MCF 10A (cell line): Measurements from ENCODE around the gene CALML3. TPM values are rescaled to one million over a fixed set of nuclear protein-coding genes. Genes with fewer than 3 reads are reported as not detected.

Experiments
- BruUV-seq: library from RNA; stranded (reverse); fragments of 400-500 nt; replicated peaks from 2 replicates; lab custom pipeline; 2021; lab: Mats Ljungman, UMichigan
- CTCF ChIA-PET: fragments of 300-600 bp; sonication (Branson Sonifier 250); formaldehyde crosslinking; extraction: SDS; loops from one replicate; lab custom pipeline; 2021; ENCODE audit warnings: antibody characterized with exemption, inconsistent platforms; lab: Yijun Ruan, JAX
- POLR2A ChIA-PET: fragments of 300-600, 350-650 bp; sonication (Branson Sonifier 250); formaldehyde crosslinking; extraction: SDS; loops from one replicate; lab custom pipeline; 2020; ENCODE audit warnings: antibody characterized with exemption, inconsistent platforms; lab: Yijun Ruan, JAX
- DNase-seq: peaks from one replicate; pipeline ENCODE4 v3.0.0-alpha.2; 2018; ENCODE audit not compliant: unreplicated experiment
- H3K27ac Mint-ChIP-seq: one replicate; pipeline ENCODE4 v1.8.0; 2022; ENCODE audit warnings: mild to moderate bottlenecking, low read depth, mixed read lengths; ENCODE audit not compliant: unreplicated experiment
- H3K27me3 Mint-ChIP-seq: one replicate; pipeline ENCODE4 v1.8.0; 2022; ENCODE audit warnings: mixed read lengths; ENCODE audit not compliant: insufficient read depth, unreplicated experiment
- H3K36me3 Mint-ChIP-seq: one replicate; pipeline ENCODE4 v1.8.0; 2022; ENCODE audit warnings: mild to moderate bottlenecking, moderate library complexity, mixed read lengths; ENCODE audit not compliant: insufficient read depth, unreplicated experiment
- H3K4me1 Mint-ChIP-seq: one replicate; pipeline ENCODE4 v1.8.0; 2022; ENCODE audit warnings: mixed read lengths; ENCODE audit not compliant: insufficient read depth, unreplicated experiment
- H3K4me3 Mint-ChIP-seq: one replicate; pipeline ENCODE4 v1.8.0; 2022; ENCODE audit warnings: mild to moderate bottlenecking, moderate library complexity, mixed read lengths; ENCODE audit not compliant: unreplicated experiment
- H3K9me3 Mint-ChIP-seq: one replicate; pipeline ENCODE4 v1.8.0; 2022; ENCODE audit warnings: mixed read lengths; ENCODE audit not compliant: unreplicated experiment
- intact Hi-C: fragments of 100-400 bp; cut with micrococcal nuclease; formaldehyde crosslinking; loops from 2 replicates; pipeline ENCODE4 v1.14.1; 2022
- total RNA-seq: library from RNA; stranded (reverse); gene quantifications from 2 replicates; pipeline ENCODE4 v1.2.3, GENCODE V29; 2022
- TF ChIP-seq, protein P1 (sequence below): fragments of 200-600 bp; IDR thresholded peaks from one replicate; pipeline ENCODE4 v1.8.0; 2022; ENCODE audit warnings: antibody characterized with exemption, mild to moderate bottlenecking; ENCODE audit not compliant: unreplicated experiment

Gene CALML3
- total RNA-seq, 1 experiment from 2014 or later: 0.75 TPM

DNA sequence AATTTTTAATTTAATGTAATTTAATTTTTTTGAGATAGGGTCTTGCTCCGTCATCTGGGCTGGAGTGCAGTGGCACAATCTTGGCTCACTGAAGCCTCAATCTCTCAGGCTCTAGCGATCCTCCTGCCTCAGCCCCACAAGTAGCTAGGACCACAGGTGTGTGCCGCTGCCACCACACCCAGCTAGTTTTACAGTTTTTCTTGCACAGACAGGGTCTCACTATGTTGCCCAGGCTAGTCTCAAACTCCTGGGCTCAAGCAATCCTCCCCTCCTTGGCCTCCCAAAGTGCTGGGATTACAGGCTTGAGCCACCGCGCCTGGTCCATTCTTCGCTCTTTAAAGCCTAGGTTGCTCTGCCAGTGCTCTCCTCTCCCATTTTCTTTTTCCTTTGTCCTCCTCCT, 12.9 kb downstream of the CALML3 start:
- H3K27ac Mint-ChIP-seq: peak overlapping the region; percentile 67
- TF ChIP-seq, protein P1, sequence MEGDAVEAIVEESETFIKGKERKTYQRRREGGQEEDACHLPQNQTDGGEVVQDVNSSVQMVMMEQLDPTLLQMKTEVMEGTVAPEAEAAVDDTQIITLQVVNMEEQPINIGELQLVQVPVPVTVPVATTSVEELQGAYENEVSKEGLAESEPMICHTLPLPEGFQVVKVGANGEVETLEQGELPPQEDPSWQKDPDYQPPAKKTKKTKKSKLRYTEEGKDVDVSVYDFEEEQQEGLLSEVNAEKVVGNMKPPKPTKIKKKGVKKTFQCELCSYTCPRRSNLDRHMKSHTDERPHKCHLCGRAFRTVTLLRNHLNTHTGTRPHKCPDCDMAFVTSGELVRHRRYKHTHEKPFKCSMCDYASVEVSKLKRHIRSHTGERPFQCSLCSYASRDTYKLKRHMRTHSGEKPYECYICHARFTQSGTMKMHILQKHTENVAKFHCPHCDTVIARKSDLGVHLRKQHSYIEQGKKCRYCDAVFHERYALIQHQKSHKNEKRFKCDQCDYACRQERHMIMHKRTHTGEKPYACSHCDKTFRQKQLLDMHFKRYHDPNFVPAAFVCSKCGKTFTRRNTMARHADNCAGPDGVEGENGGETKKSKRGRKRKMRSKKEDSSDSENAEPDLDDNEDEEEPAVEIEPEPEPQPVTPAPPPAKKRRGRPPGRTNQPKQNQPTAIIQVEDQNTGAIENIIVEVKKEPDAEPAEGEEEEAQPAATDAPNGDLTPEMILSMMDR: no peak
- POLR2A ChIA-PET: interaction anchor here (0.9 to 2.5 kb wide), 7 partner anchors 27 to 96 kb away, joined by 3 to 29 read pairs (median 5); no protein-coding TSS in a partner anchor
- H3K27me3 Mint-ChIP-seq: no peaks in the 10 kb centered on the region
- no TSS peak for BruUV-seq
- DNase-seq: no peak
- peaks cover 8% of the 10 kb centered on the region for H3K9me3 Mint-ChIP-seq
- no peak overlapping the region for H3K4me3 Mint-ChIP-seq
- intact Hi-C loops: loop anchor here (5.0 kb wide), 1 partner anchor 70 kb away; no protein-coding TSS in a partner anchor
- CTCF ChIA-PET: no interaction called here
- H3K36me3 Mint-ChIP-seq: peaks cover 8% of the 10 kb centered on the region
- H3K4me1 Mint-ChIP-seq: peaks cover 29% of the 10 kb centered on the region

DNA sequence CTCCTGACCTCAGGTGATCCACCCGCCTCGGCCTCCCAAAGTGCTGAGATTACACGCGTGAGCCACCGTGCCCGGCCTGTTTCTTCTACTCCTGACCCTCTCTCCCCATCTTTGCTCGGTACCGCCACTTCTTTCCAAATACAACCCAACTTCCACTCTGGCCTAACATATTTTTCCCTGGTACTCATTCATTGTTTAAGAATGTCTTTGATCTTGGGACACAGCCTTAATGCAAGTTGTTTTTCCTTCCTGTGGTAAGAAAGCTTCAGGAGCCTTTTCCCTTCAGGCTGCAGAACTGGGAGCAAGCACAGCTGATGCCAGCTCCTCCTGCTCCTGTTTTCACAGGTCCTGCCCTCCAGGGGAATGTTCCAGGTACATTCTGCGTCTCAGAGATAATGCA, 13.7 kb downstream of the CALML3 start:
- TF ChIP-seq, protein P1: no peak
- Mint-ChIP-seq H3K9me3 (peaks cover 8% of the 10 kb centered on the region), H3K36me3 (peaks cover 8% of the 10 kb centered on the region), H3K4me3 (peak overlapping the region; percentile 43), H3K27me3 (no peaks in the 10 kb centered on the region), H3K4me1 (peaks cover 29% of the 10 kb centered on the region), H3K27ac (peak overlapping the region; percentile 67)
- no TSS peak for BruUV-seq
- intact Hi-C loops: loop anchor here (5.0 kb wide), 1 partner anchor 71 kb away; no protein-coding TSS in a partner anchor
- ChIA-PET CTCF (interaction anchor here (0.6 to 2.0 kb wide), 5 partner anchors 39 to 96 kb away, joined by 3 to 10 read pairs (median 6); no protein-coding TSS in a partner anchor), POLR2A (interaction anchor here (0.6 to 2.9 kb wide), 30 partner anchors 9 to 127 kb away, joined by 3 to 69 read pairs (median 5); partner anchors contain the start of gene CALML3)
- DNase-seq: peak; percentile 72

DNA sequence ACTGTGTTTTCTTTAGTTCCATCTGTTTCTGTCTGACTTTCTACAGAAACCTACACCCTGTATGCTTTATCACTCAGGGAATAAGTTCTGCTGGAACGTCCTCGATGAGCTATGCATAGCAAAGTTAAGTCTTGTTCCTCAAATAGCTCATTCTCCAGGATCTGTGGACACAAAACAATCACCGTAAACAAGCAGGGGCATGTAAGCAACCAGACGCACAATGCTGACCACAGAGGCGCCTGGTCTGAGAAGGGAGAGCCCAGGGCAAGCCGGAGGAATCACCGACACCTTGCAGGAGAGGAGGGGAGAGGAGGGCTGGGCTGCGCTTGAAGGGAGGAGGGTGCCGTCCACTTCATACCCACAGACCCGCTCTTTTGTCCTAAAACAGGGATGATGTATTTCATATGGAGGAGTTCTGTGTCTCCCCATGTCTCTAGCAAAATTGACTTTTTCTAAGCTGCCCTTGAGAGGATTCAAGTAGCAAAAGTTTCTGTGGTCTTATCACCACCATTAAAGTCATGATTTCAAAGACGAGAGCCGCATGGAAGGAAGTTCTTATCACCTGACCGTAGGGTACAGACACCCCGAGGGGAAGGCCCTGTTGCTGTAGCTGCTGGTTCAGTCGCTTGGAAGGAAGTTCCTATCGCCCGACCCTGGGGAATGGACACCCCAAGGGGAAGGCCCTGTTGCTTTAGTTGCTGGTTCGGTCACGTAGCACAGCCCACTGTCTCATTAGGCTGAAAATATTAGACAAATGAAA, 14.3 kb downstream of the CALML3 start:
- Mint-ChIP-seq H3K4me1 (peaks cover 29% of the 10 kb centered on the region), H3K4me3 (peak overlapping the region; percentile 43), H3K9me3 (peaks cover 8% of the 10 kb centered on the region), H3K36me3 (peaks cover 9% of the 10 kb centered on the region), H3K27me3 (no peaks in the 10 kb centered on the region), H3K27ac (peak overlapping the region; percentile 67)
- CTCF ChIA-PET: interaction anchor here (0.6 to 2.0 kb wide), 7 partner anchors 10 to 97 kb away, joined by 3 to 10 read pairs (median 4); no protein-coding TSS in a partner anchor
- BruUV-seq: no TSS peak
- intact Hi-C loops: loop anchor here (5.0 kb wide), 1 partner anchor 72 kb away; no protein-coding TSS in a partner anchor
- TF ChIP-seq, protein P1: no peak
- POLR2A ChIA-PET: interaction anchor here (0.6 to 2.9 kb wide), 33 partner anchors 9 to 1492 kb away, joined by 3 to 69 read pairs (median 5); partner anchors contain the start of genes CALML3 and FBH1
- peak; percentile 51 for DNase-seq

DNA sequence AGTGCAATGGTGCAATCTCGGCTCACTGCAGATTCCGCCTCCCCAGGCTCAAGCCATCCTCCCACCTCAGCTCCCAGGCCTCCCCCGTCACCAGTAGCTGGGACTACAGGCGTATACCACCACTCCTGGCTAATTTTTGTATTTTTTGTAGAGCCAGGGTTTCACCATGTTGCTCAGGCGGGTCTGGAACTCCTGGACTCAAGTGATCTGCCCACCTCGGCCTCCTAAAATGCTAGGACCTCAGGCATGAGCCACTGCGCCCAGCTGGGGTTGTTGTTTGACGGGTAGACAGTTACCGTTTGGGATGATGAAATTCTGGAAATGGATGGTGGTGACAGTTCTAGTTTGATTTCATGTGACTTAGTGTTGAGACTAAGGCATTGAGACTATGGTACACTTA, 15.3 kb downstream of the CALML3 start:
- peak overlapping the region; percentile 31 for H3K27ac Mint-ChIP-seq
- peaks cover 8% of the 10 kb centered on the region for H3K9me3 Mint-ChIP-seq
- peaks cover 30% of the 10 kb centered on the region for H3K4me1 Mint-ChIP-seq
- peaks cover 19% of the 10 kb centered on the region for H3K36me3 Mint-ChIP-seq
- TF ChIP-seq, protein P1: no peak
- H3K4me3 Mint-ChIP-seq: no peak overlapping the region
- H3K27me3 Mint-ChIP-seq: no peaks in the 10 kb centered on the region
- DNase-seq: no peak
- ChIA-PET POLR2A (interaction anchor here (1.3 to 2.9 kb wide), 6 partner anchors 9 to 271 kb away, joined by 3 to 69 read pairs (median 14); no protein-coding TSS in a partner anchor), CTCF (interaction anchor here (1.6 to 2.0 kb wide), 2 partner anchors 85 to 98 kb away, joined by 4 to 10 read pairs; no protein-coding TSS in a partner anchor)
- no TSS peak for BruUV-seq
- intact Hi-C loops: no loop called here
